Upper lobe of left lung (tissue), 4 donors: Measurements from ENCODE around the gene C16orf86.

Experiments
- CTCF ChIP-seq, 6 experiments: fragments of 450-650 bp in 4 of 6; fragments of 200-600 bp in 2 of 6; sonication (generic) in 2 of 6; IDR thresholded peaks; one replicate each; pipeline ENCODE4 v1.5.1; 2016 to 2019; ENCODE audit warnings: antibody characterized with exemption in 6 of 6
- EP300 ChIP-seq, 4 donors: sonication (generic); formaldehyde crosslinking; IDR thresholded peaks; one replicate each; pipeline ENCODE4 v1.5.1; 2017; ENCODE audit warnings: antibody characterized with exemption in 4 of 4, control low read depth in 2 of 4
- POLR2A ChIP-seq, 4 donors: fragments of 450-650 bp; IDR thresholded peaks; one replicate each; pipeline ENCODE4 v1.5.1; 2016 to 2017; ENCODE audit warnings: antibody characterized with exemption in 4 of 4, mild to moderate bottlenecking in 2 of 4

GRCh38 chr16:67653789-67654402, 12.7 kb upstream of the C16orf86 start:
- TF ChIP-seq POLR2A (IDR thresholded peaks at IDR 0.05) (no peak), CTCF (IDR thresholded peaks at IDR 0.05) (no peak), EP300 (IDR thresholded peaks at IDR 0.05) (no peak)
